HCT116 (cell line): ENCODE results near the gene SLAMF1. TPM values are rescaled to one million over a fixed set of nuclear protein-coding genes. Genes with fewer than 3 reads are reported as not detected.

Experiments
- ATAC-seq: fragments of 200-7000 bp; cut with Tn5 transposase; 2 replicates; pipeline ENCODE4 v1.9.1; 2020; ENCODE audit warnings: mild to moderate bottlenecking, moderate library complexity
- BruUV-seq: library from RNA; stranded (reverse); fragments of 400-500 nt; replicated peaks from 2 replicates; lab custom pipeline; 2021; lab: Mats Ljungman, UMichigan
- CTCF ChIA-PET: fragments of 300-600 bp; sonication (Branson Sonifier 250); formaldehyde crosslinking; loops from one replicate; lab custom pipeline; 2021; ENCODE audit warnings: antibody characterized with exemption; lab: Charles Lee
- POLR2A ChIA-PET: fragments of 300-600, 350-600 bp; sonication (Branson Sonifier 250); formaldehyde crosslinking; loops from one replicate; lab custom pipeline; 2021; ENCODE audit warnings: antibody characterized with exemption; lab: Charles Lee
- RAD21 ChIA-PET, 2 experiments: fragments of 300-600 bp; sonication (Branson Sonifier 250); formaldehyde crosslinking; loops; one replicate each; lab custom pipeline; 2023; ENCODE audit warnings: low total read pairs in 2 of 2; ENCODE audit not compliant: uncharacterized antibody in 2 of 2, unreplicated experiment in 2 of 2, low non-redundant PET in 1 of 2; lab: Charles Lee
- DNase-seq: peaks from one replicate; pipeline ENCODE4 v3.0.0-alpha.2; 2010; ENCODE audit warnings: low read depth, low spot score
- H2AFZ ChIP-seq: fragments of 200-600 bp; shearing (Covaris generic), sonication (generic); 2 replicates; pipeline ENCODE4 v1.6.1; 2017; ENCODE audit warnings: low read depth, mixed run types, mixed read lengths, antibody characterized with exemption, low read length; ENCODE audit not compliant: poor library complexity, severe bottlenecking
- H3K27ac ChIP-seq: 2 replicates; pipeline ENCODE4 v1.5.1; 2012; ENCODE audit warnings: low read depth, low read length
- H3K27me3 ChIP-seq: fragments of 200-600 bp; sonication (generic); 2 replicates; pipeline ENCODE4 v1.6.1; 2016; ENCODE audit warnings: mixed run types, low read length, mixed read lengths; ENCODE audit not compliant: insufficient read depth
- H3K36me3 ChIP-seq, 2 experiments: fragments of 200-500 bp in 1 of 2; fragments of 200-600 bp in 1 of 2; sonication (Bioruptor generic) in 1 of 2; sonication (generic) in 1 of 2; 2 replicates each; pipeline versions ENCODE4 v1.5.1 to v1.6.1; 2014 to 2016; ENCODE audit warnings: low read length in 2 of 2, inconsistent platforms in 1 of 2, mixed read lengths in 1 of 2, mixed run types in 1 of 2; ENCODE audit not compliant: insufficient read depth in 2 of 2, control insufficient read depth in 1 of 2
- H3K4me1 ChIP-seq, 2 experiments: fragments of 200-600 bp in 1 of 2; sonication (generic) in 1 of 2; 2 replicates each; pipeline versions ENCODE4 v1.5.1 to v1.6.1; 2012 to 2017; ENCODE audit warnings: low read length in 2 of 2, inconsistent platforms in 1 of 2, mild to moderate bottlenecking in 1 of 2, mixed read lengths in 1 of 2, mixed run types in 1 of 2, moderate library complexity in 1 of 2; ENCODE audit not compliant: insufficient read depth in 2 of 2, control insufficient read depth in 1 of 2
- H3K4me2 ChIP-seq: fragments of 200-600 bp; sonication (generic); 2 replicates; pipeline ENCODE4 v1.6.1; 2017; ENCODE audit warnings: mixed run types, low read length, mixed read lengths
- H3K4me3 ChIP-seq, 2 experiments: fragments of 200-600 bp in 1 of 2; sonication (generic) in 1 of 2; replicated peaks in 1 of 2; 2 replicates each; pipeline ENCODE4 v1.5.1; 2011 to 2016; ENCODE audit warnings: low read length in 2 of 2, control low read depth in 1 of 2, low read depth in 1 of 2, mild to moderate bottlenecking in 1 of 2, mixed read lengths in 1 of 2, mixed run types in 1 of 2
- H3K79me2 ChIP-seq: fragments of 200-600 bp; sonication (generic); 2 replicates; pipeline ENCODE4 v1.6.1; 2017; ENCODE audit warnings: mild to moderate bottlenecking, mixed run types, low read length, moderate library complexity, mixed read lengths; ENCODE audit not compliant: insufficient read depth
- H3K9ac ChIP-seq: fragments of 200-600 bp; sonication (generic); 2 replicates; pipeline ENCODE4 v1.6.1; 2016; ENCODE audit warnings: low read length, mixed read lengths
- H3K9me2 ChIP-seq: fragments of 200-600 bp; sonication (generic), shearing (Covaris generic); 2 replicates; pipeline ENCODE4 v1.6.1; 2017; ENCODE audit warnings: mixed run types, mild to moderate bottlenecking, moderate library complexity; ENCODE audit not compliant: insufficient read depth
- H3K9me3 ChIP-seq, 2 experiments: fragments of 200-500 bp in 1 of 2; fragments of 200-600 bp in 1 of 2; sonication (Bioruptor generic) in 1 of 2; sonication (generic) in 1 of 2; 2 replicates each; pipeline ENCODE4 v1.6.1; 2014 to 2017; ENCODE audit warnings: low read length in 2 of 2, mixed read lengths in 2 of 2, inconsistent platforms in 1 of 2, low read depth in 1 of 2, mild to moderate bottlenecking in 1 of 2, mixed run types in 1 of 2, moderate library complexity in 1 of 2; ENCODE audit not compliant: control insufficient read depth in 1 of 2, insufficient read depth in 1 of 2
- H4K20me1 ChIP-seq: fragments of 200-600 bp; sonication (generic), shearing (Covaris generic); 2 replicates; pipeline ENCODE4 v1.6.1; 2017; ENCODE audit warnings: mixed run types, mild to moderate bottlenecking, moderate library complexity; ENCODE audit not compliant: insufficient read depth
- EGR1 ChIP-seq: IDR thresholded peaks from 2 replicates; pipeline ENCODE4 v1.6.1; 2012; ENCODE audit warnings: low read depth
- FOSL1 ChIP-seq: IDR thresholded peaks from 2 replicates; pipeline ENCODE4 v1.6.1; 2012; ENCODE audit warnings: low read depth
- POLR2AphosphoS5 ChIP-seq: IDR thresholded peaks from 2 replicates; pipeline ENCODE4 v1.6.1; 2011; ENCODE audit warnings: mild to moderate bottlenecking, low read depth, low read length, moderate library complexity
- REST ChIP-seq: IDR thresholded peaks from 2 replicates; pipeline ENCODE4 v1.6.1; 2012; ENCODE audit warnings: low read depth
- TCF7L2 ChIP-seq: IDR thresholded peaks from 2 replicates; pipeline ENCODE4 v1.7.0; 2011; ENCODE audit warnings: borderline replicate concordance, inconsistent platforms; ENCODE audit not compliant: insufficient read depth, insufficient read length; ENCODE audit errors: extremely low read depth
- YY1 ChIP-seq: IDR thresholded peaks from 2 replicates; pipeline ENCODE4 v1.6.1; 2011; ENCODE audit warnings: low read length, low read depth, moderate library complexity, mild to moderate bottlenecking; ENCODE audit not compliant: insufficient replicate concordance; ENCODE audit errors: extremely low read depth
- ZNF274 ChIP-seq: fragments of 200-500 bp; sonication (Bioruptor generic); IDR thresholded peaks from 2 replicates; pipeline ENCODE4 v1.6.1; 2014; ENCODE audit warnings: mild to moderate bottlenecking, low read depth, low read length, inconsistent platforms
- intact Hi-C: fragments of 100-400 bp; cut with micrococcal nuclease; formaldehyde crosslinking; loops from 2 replicates; pipeline ENCODE4 v1.10.0; 2022
- total RNA-seq: library from RNA; stranded (reverse); gene quantifications from one replicate; pipeline ENCODE4 v1.2.1, GENCODE V29; 2021; ENCODE audit not compliant: unreplicated experiment
- TF ChIP-seq, protein P1 (sequence below), 3 experiments: fragments of 200-600 bp in 1 of 3; sonication (generic) in 1 of 3; IDR thresholded peaks in 2 of 3; conservative IDR thresholded peaks in 1 of 3; 2 replicates each; pipeline ENCODE4 v1.5.1; 2012 to 2017; ENCODE audit warnings: low read depth in 2 of 3, low read length in 2 of 3, antibody characterized with exemption in 1 of 3, borderline replicate concordance in 1 of 3, control low read depth in 1 of 3, mild to moderate bottlenecking in 1 of 3, mixed read lengths in 1 of 3, mixed run types in 1 of 3, moderate library complexity in 1 of 3; ENCODE audit not compliant: insufficient read depth in 1 of 3
- TF ChIP-seq, protein P2 (sequence below): IDR thresholded peaks from 2 replicates; pipeline ENCODE4 v1.6.1; 2012

Gene SLAMF1
- total RNA-seq, 1 experiment from 2014 or later = 0.30 TPM

DNA sequence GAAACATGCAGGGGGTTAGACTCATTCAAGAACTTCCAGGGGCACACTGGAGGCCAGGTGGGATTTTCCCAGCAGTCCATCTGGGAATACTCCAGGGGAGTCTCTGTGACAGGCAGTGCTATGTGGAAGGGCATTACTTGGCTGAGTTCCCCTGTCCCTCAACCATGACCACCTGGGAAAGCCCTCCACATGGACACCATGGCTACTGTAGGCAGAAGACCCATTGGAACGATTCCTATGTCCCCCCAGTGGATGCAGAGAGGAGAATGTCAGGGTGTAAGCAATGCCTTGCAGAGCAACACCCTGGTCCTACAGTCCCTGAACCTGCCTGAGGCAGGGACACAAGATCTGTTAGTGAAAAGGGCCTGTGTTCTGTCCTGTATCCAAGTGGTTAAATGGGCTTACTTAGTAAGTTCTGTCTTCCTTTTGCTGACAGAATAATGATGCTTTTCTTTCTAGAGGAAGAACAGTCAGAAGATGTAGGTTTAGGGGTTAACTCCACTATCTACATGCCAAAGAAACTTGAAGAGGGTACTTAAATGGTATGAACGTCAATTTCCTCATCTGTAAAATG, 13.4 kb downstream of the SLAMF1 start:
- TF ChIP-seq FOSL1 = no peak
- TF ChIP-seq TCF7L2 = no peak
- TF ChIP-seq ZNF274 = no peak
- no peak for TF ChIP-seq REST
- TF ChIP-seq POLR2AphosphoS5 = no peak
- no peak for TF ChIP-seq EGR1
- TF ChIP-seq, protein P1, sequence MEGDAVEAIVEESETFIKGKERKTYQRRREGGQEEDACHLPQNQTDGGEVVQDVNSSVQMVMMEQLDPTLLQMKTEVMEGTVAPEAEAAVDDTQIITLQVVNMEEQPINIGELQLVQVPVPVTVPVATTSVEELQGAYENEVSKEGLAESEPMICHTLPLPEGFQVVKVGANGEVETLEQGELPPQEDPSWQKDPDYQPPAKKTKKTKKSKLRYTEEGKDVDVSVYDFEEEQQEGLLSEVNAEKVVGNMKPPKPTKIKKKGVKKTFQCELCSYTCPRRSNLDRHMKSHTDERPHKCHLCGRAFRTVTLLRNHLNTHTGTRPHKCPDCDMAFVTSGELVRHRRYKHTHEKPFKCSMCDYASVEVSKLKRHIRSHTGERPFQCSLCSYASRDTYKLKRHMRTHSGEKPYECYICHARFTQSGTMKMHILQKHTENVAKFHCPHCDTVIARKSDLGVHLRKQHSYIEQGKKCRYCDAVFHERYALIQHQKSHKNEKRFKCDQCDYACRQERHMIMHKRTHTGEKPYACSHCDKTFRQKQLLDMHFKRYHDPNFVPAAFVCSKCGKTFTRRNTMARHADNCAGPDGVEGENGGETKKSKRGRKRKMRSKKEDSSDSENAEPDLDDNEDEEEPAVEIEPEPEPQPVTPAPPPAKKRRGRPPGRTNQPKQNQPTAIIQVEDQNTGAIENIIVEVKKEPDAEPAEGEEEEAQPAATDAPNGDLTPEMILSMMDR (IDR thresholded peaks at IDR 0.05 in 2 of 3, conservative IDR thresholded peaks at IDR 0.05 in 1 of 3; ENCODE audit: borderline replicate concordance in 1 of 3, insufficient read depth in 1 of 3, low read depth in 2 of 3, low read length in 2 of 3) = no peak
- no peak for TF ChIP-seq YY1
- TF ChIP-seq, protein P2, sequence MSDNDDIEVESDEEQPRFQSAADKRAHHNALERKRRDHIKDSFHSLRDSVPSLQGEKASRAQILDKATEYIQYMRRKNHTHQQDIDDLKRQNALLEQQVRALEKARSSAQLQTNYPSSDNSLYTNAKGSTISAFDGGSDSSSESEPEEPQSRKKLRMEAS = no peak
- Histone ChIP-seq H3K9me3 (no peaks in the 10 kb centered on the region), H3K36me3 (no peaks in the 10 kb centered on the region), H3K4me2 (no peak overlapping the region), H2AFZ (no peak overlapping the region), H3K9me2 (no peaks in the 10 kb centered on the region), H3K27ac (no peak overlapping the region), H4K20me1 (no peaks in the 10 kb centered on the region), H3K4me1 (no peaks in the 10 kb centered on the region), H3K27me3 (no peaks in the 10 kb centered on the region), H3K79me2 (no peaks in the 10 kb centered on the region), H3K4me3 (no peak overlapping the region), H3K9ac (no peak overlapping the region)
- intact Hi-C loops = no loop called here
- no peak for ATAC-seq
- DNase-seq = no peak
- BruUV-seq = no TSS peak
- CTCF ChIA-PET = no interaction called here
- POLR2A ChIA-PET = no interaction called here
- RAD21 ChIA-PET = no interaction called here
